GM18520 (cell line): ENCODE results near the gene TSEN15.
"Not testable (repeated sequence)": the region's sequence is repeated elsewhere in the genome, so short reads cannot be mapped to it uniquely, and the experiment has no call there.

Experiments
- ATAC-seq: cut with Tn5 transposase; IDR thresholded peaks from one replicate; pipeline ENCODE4 v1.9.1; 2021; ENCODE audit not compliant: unreplicated experiment

The TSEN15 gene

DNA sequence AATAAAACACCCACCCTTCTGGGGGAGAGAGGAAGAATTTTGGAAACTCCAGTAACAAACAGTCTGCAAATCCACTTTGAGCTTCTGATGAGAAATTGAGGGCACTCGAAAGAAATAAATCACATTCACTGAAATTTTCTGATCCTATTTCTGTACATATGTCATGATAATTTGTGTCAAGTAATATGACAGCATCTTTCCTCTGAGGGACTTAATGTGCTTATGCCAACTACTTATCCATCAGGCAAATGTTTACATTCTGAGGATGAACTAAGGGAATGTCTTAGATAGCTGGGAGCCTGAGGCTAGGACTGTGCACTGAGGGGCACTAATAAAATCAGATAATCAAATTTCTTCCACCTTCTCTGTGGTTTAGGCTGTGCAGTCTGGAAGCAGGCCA, 44.5 kb downstream of the TSEN15 start:
- no peak for ATAC-seq

DNA sequence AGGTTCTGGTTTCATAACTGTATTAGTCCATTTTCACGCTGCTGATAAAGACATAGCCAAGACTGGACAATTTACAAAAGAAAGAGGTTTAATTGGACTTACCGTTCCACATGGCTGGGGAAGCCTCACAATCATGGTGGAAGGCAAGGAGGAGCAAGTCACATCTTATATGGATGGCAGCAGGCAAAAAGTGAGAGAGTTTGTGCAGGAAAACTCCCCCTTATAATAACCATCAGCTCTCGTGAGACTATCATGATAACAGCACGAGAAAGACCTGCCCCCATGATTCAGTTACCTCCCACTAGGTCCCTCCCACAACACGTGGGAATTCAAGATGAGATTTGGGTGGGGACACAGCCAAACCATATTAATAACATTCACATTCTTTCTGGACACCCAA, 45.0 kb downstream of the TSEN15 start:
- ATAC-seq, result not testable (repeated sequence)

DNA sequence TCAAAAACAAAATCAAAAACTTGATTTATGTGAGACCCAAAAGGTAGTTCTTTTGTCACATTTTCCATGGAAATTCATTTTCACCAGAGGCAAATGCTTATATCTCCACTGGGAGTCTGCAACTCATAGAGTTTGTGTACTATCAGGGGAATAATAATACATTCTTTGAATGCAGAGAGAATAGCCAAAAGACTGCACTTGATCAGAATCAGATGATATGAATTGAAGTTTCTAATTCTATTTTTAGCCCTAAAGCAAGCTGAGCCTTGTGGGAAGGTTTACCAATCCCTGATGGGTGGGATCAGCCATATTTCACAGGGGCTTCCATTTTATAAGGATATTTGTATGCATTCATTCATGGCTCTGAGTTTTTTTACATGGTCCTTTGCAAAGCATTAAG, 49.6 kb downstream of the TSEN15 start:
- no peak for ATAC-seq

DNA sequence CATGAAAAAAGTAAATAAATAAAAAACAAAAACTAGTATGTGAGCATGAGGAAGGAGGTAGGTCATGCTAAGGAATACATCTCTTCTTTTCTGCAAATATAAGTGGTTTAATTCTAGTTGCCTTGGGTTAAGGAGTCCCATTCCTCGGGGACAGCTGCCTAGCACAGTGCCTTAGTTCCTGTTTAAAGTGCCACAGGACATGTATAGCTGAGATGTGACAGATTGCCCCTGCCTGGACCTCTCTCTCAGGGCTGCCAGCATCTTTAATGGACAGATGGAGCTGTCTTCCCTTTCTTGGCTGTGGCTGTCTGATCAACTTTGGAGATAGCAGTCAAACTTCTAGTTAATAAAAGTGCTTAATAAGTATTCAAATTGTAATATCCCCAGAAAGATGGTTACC, 50.0 kb downstream of the TSEN15 start:
- no peak for ATAC-seq

DNA sequence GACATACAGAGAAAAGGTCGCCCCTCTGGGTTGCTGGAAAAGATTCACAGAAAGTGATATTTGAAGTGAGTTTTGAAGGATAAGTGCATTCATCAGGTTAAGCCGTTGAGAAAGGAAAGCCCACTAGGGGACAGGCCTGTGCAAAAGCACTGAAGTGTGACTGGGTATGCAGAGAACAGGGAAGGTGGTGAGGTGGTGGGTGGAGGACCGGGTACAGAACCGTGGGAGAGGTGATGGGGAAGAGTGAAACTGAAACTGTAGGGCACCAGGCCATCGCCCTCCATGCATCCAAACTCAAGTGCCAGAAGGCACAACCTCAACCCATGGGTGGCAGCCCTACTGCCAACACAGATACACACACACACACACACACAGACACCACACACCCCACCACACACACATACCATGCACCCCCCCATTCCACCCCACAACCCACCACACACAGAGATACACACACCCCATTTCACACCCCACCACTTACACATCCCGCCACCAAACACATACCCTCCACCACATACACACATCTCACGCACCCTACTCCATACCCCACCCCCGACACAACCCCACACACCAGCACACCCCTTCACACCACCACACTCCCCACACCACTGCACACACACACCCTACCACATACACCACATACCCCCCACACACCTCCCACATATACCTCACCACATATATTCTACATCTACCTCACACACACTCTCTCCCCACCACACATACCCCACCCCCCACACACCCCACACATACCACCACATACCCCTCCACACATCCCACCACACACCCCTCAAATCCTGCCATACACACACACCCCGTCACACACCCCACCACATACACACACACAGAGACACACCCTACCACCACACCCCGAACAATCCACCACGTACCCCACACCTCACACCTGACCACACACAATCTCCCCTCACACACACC, 59.0 kb downstream of the TSEN15 start:
- ATAC-seq, result no peak

DNA sequence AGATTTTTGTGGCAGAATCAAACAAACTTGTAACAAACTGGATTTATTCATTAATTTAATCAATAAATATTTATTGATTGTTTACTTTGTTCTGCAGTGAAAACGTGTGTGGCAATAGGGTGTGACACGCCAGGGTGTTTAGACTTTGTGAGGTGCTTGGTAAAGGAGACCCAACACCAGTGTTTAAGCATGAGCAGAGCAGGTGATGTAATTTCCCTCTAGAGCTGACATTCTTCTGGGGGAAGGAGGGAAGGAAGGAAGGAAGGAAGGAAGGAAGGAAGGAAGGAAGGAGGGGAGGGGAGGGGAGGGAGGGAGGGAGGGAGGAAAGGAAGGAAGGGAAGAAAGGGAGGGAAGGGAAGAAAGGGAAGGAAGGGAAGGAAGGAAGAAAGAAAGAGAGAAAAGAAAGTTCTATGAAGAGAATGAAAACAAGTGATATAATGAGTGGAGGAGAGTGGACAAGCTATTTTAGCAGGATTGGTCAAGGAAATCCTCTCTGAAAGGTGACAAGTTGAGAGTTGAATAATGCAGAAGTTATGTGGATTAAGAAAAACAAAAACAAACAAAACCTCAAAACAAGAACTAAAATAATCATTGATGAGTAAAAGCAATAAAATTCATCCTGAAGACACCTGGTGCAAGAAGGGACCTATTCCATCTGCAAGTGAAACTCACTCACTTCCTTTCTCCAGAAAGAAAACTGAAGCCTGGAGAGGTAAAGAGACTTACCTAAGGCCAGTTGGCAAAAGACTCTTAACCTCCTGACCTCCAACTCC, 60.8 kb downstream of the TSEN15 start:
- ATAC-seq, result no peak

DNA sequence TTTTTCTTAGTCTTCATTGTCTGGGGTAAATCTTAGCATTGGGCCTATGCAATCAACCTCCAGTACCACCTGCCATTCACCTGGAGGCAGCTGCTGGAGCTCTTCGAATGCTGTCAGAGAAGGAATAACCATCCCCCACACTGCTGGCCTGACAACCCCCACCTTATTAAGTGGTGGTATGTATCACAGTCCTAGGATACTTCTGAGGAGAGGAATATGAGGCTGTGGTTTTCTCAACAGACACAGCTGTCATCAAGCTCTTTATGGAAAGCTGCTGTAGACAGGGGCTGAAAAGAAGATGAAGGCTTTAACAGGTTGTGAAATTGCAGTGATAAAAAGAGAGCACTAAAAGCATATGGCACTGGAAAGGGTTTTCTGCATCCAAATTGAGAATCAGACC, 61.7 kb downstream of the TSEN15 start:
- ATAC-seq, result no peak

DNA sequence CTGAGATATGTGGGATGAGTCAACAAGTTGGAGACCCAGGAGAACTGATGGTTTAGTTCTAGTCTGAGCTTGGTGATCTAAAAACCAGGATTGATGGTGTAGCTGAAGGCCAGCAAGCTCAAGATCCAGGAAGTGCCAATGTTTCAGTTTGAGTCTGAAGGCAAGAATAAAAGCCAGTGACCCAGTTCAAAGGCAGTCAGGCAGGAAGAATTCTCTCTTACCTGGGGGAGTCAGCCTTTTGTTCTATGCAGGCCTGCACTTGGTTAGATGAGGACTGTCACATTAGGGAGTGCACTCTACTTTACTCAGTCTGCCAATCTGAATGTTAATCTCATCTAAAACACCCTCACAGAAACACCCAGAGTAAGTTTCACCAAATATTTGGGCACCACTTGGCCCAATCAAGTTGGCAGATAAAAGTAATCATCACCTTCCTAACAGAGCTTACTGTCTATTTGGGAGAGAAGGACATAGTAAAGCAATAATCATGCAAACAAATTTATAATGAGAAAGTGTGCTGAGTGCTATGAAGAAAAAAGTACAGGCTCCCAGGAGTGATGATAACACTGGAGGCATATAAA, 63.4 kb downstream of the TSEN15 start:
- no peak for ATAC-seq

DNA sequence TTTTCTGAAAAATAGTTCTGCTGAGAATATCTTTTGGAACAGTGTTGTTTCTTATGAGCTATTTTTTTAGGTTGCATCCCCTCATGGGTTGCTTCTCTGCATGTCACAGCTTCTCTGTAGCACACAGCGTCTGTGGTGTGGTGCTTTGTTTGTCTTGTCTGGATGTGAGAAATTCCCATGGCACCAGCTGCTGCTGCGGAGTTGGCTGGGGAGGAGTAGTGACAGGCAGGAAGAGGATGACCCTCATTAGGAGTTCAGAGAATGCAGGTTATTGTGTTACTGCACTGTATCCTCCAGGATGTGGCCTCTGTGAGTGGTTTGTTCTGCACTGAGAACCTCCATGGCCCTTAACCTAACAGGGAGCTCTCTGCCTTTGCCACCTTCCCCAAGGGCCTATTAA, 64.8 kb downstream of the TSEN15 start:
- no peak for ATAC-seq

DNA sequence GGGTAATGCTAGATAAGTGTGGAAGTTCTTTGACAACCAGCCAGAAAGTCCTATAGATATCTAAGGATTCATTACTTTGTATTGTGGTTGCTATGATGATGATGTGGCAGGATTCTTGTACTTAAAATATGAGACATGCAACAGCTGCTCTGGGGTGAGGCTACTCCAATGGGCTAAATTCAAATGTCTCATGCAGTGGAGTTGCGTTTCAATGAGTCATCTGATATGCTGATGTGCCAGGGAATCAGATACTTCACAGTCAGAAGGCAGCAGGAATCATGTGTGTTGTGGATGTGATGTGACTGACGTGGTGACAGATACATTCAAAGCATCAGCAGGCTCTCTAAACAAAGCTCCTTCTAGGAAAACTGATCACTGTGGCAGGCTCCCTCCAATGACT, 66.5 kb downstream of the TSEN15 start:
- no peak for ATAC-seq
